Measurements from ENCODE around the gene XRCC1.
A peak's percentile ranks its signal among the peaks of the same experiment; 100 is the strongest.

XRCC1 gene

GRCh38 chr19:43503501-43504425 is 71.6 kb downstream of the XRCC1 start (continued):
- TF ChIP-seq ZIC2 (tag by site-specific recombination; IDR thresholded peaks at IDR 0.05): peak; percentile 95
- no peak for TF ChIP-seq ZNF24 (tag by site-specific recombination; IDR thresholded peaks at IDR 0.05)
- peak; percentile 96 for TF ChIP-seq CTCF (tag by site-specific recombination; IDR thresholded peaks at IDR 0.05)
- TF ChIP-seq, protein P1, sequence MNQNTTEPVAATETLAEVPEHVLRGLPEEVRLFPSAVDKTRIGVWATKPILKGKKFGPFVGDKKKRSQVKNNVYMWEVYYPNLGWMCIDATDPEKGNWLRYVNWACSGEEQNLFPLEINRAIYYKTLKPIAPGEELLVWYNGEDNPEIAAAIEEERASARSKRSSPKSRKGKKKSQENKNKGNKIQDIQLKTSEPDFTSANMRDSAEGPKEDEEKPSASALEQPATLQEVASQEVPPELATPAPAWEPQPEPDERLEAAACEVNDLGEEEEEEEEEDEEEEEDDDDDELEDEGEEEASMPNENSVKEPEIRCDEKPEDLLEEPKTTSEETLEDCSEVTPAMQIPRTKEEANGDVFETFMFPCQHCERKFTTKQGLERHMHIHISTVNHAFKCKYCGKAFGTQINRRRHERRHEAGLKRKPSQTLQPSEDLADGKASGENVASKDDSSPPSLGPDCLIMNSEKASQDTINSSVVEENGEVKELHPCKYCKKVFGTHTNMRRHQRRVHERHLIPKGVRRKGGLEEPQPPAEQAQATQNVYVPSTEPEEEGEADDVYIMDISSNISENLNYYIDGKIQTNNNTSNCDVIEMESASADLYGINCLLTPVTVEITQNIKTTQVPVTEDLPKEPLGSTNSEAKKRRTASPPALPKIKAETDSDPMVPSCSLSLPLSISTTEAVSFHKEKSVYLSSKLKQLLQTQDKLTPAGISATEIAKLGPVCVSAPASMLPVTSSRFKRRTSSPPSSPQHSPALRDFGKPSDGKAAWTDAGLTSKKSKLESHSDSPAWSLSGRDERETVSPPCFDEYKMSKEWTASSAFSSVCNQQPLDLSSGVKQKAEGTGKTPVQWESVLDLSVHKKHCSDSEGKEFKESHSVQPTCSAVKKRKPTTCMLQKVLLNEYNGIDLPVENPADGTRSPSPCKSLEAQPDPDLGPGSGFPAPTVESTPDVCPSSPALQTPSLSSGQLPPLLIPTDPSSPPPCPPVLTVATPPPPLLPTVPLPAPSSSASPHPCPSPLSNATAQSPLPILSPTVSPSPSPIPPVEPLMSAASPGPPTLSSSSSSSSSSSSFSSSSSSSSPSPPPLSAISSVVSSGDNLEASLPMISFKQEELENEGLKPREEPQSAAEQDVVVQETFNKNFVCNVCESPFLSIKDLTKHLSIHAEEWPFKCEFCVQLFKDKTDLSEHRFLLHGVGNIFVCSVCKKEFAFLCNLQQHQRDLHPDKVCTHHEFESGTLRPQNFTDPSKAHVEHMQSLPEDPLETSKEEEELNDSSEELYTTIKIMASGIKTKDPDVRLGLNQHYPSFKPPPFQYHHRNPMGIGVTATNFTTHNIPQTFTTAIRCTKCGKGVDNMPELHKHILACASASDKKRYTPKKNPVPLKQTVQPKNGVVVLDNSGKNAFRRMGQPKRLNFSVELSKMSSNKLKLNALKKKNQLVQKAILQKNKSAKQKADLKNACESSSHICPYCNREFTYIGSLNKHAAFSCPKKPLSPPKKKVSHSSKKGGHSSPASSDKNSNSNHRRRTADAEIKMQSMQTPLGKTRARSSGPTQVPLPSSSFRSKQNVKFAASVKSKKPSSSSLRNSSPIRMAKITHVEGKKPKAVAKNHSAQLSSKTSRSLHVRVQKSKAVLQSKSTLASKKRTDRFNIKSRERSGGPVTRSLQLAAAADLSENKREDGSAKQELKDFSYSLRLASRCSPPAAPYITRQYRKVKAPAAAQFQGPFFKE (tag by site-specific recombination; IDR thresholded peaks at IDR 0.05; ENCODE audit: borderline replicate concordance): peak; percentile 82; the same call in 1 of the 2 replicates

DNA sequence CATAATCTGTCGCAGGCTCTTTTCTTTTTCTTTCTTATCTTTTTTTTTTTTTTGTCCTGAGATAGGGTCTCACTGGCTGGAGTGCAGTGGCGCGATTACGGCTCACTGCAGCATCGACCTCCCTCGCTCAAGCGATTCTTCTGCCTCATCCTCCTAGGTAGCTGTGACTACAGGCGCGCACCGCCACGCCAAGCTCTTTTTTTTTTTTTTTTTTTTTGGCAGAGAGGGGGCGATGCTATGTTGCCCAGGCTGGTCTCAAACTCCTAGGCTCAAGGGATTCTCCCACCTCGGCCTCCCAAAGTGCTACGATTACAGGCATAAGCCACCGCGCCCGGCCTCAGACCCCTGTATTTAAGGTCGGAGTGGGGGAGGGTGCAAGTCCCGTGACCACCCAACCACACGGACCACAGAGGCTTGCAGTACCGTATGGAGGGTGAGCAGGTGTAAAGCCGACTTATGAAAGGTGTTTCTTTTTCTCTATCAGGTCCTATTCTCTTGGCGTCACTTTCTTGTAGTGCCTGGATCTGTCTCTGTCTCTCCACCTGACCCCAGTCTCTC is 72.8 kb downstream of the XRCC1 start:
- no peak overlapping the region for H3K4me3 ChIP-seq (ENCODE audit: low read depth, low read length)
- H3K27ac ChIP-seq (ENCODE audit: extremely low read depth, low read depth, low read length): 0 out of 2 replicates have a peak overlapping the region, but pooled peaks have one; percentile 9
- TF ChIP-seq, protein P2, sequence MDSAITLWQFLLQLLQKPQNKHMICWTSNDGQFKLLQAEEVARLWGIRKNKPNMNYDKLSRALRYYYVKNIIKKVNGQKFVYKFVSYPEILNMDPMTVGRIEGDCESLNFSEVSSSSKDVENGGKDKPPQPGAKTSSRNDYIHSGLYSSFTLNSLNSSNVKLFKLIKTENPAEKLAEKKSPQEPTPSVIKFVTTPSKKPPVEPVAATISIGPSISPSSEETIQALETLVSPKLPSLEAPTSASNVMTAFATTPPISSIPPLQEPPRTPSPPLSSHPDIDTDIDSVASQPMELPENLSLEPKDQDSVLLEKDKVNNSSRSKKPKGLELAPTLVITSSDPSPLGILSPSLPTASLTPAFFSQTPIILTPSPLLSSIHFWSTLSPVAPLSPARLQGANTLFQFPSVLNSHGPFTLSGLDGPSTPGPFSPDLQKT (IDR thresholded peaks at IDR 0.05; ENCODE audit: borderline replicate concordance, low read depth, low read length): no peak
- TF ChIP-seq ZNF354C (tag by site-specific recombination; IDR thresholded peaks at IDR 0.05; ENCODE audit: borderline replicate concordance, low read depth) (no peak), BCL11A (tag by site-specific recombination; IDR thresholded peaks at IDR 0.05; ENCODE audit: low read depth) (no peak), ZBTB20 (tag by site-specific recombination; IDR thresholded peaks at IDR 0.05) (no peak), ZNF140 (tag by site-specific recombination; IDR thresholded peaks at IDR 0.05) (no peak), ZXDB (tag by site-specific recombination; IDR thresholded peaks at IDR 0.05) (no peak)
- TF ChIP-seq, protein P3, sequence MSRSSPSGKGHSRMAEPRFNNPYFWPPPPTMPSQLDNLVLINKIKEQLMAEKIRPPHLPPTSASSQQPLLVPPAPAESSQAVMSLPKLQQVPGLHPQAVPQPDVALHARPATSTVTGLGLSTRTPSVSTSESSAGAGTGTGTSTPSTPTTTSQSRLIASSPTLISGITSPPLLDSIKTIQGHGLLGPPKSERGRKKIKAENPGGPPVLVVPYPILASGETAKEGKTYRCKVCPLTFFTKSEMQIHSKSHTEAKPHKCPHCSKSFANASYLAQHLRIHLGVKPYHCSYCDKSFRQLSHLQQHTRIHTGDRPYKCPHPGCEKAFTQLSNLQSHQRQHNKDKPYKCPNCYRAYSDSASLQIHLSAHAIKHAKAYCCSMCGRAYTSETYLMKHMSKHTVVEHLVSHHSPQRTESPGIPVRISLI (tag by site-specific recombination; IDR thresholded peaks at IDR 0.05): 0 out of 2 replicates have a peak, but pooled peaks have one; percentile 43
- ChIA-PET POLR2A (interaction anchor here (0.6 to 1.1 kb wide), 6 partner anchors 10 to 39 kb away, joined by 3 to 8 read pairs (median 4); partner anchors contain the start of gene ETHE1), CTCF (interaction anchor here (0.7 to 11.9 kb wide), 6 partner anchors 10 to 70 kb away, joined by 3 to 97 read pairs (median 7); partner anchors contain the start of gene LYPD3)
- H3K36me3 ChIP-seq (ENCODE audit: control insufficient read depth in 2 of 2, insufficient read depth in 1 of 2, low read length in 2 of 2): peaks cover 6 to 23% of the 10 kb centered on the region in 2 experiments; a peak in 2 of 3 replicates
- no peaks in the 10 kb centered on the region for H3K9me3 ChIP-seq (ENCODE audit: control insufficient read depth, insufficient read depth, low read depth, low read length)
- peaks cover 15% of the 10 kb centered on the region; the same call in 1 of the 2 replicates for H3K4me1 ChIP-seq (ENCODE audit: control insufficient read depth, insufficient read depth, low read length)

Measured in HEK293 (cell line).